GM23338 (cell line): Measurements from ENCODE around the gene RELCH.

ENCODE experiments used
- CREB1 ChIP-seq: fragments of 250-450 bp; sonication (Bioruptor Pico); IDR thresholded peaks from 2 replicates; pipeline ENCODE4 v1.5.0; 2020; ENCODE audit warnings: low read depth, mild to moderate bottlenecking, moderate library complexity
- ETS1 ChIP-seq: IDR thresholded peaks from 2 replicates; pipeline ENCODE4 v1.6.1; 2016; ENCODE audit warnings: antibody characterized with exemption
- EZH2 ChIP-seq: fragments of 200-600 bp; sonication (generic); IDR thresholded peaks from one replicate; pipeline ENCODE4 v1.8.0; 2017; ENCODE audit warnings: antibody characterized with exemption, mild to moderate bottlenecking, low read depth; ENCODE audit not compliant: unreplicated experiment
- EZH2phosphoT487 ChIP-seq: fragments of 200-600 bp; sonication (generic); IDR thresholded peaks from one replicate; pipeline ENCODE4 v1.8.1; 2018; ENCODE audit warnings: antibody characterized with exemption; ENCODE audit not compliant: unreplicated experiment
- JUNB ChIP-seq: IDR thresholded peaks from one replicate; pipeline ENCODE4 v1.6.1; 2016; ENCODE audit warnings: antibody characterized with exemption; ENCODE audit not compliant: unreplicated experiment
- POLR2AphosphoS5 ChIP-seq: IDR thresholded peaks from 2 replicates; pipeline ENCODE4 v1.6.1; 2016; ENCODE audit warnings: antibody characterized with exemption, low read depth
- REST ChIP-seq: IDR thresholded peaks from one replicate; pipeline ENCODE4 v1.6.1; 2018; ENCODE audit warnings: antibody characterized with exemption; ENCODE audit not compliant: unreplicated experiment
- ZNF114 ChIP-seq: fragments of 250-450 bp; sonication (Bioruptor Pico); IDR thresholded peaks from 2 replicates; pipeline ENCODE4 v1.5.0; 2020; ENCODE audit warnings: mild to moderate bottlenecking, moderate library complexity
- TF ChIP-seq, protein P1 (sequence below), 2 experiments: fragments of 200-600 bp in 1 of 2; sonication (generic) in 1 of 2; conservative IDR thresholded peaks; 2 replicates each; pipeline versions ENCODE4 v1.5.1 to v1.6.1; 2016 to 2017; ENCODE audit warnings: antibody characterized with exemption in 2 of 2, low read depth in 2 of 2, mild to moderate bottlenecking in 2 of 2, moderate library complexity in 1 of 2

DNA sequence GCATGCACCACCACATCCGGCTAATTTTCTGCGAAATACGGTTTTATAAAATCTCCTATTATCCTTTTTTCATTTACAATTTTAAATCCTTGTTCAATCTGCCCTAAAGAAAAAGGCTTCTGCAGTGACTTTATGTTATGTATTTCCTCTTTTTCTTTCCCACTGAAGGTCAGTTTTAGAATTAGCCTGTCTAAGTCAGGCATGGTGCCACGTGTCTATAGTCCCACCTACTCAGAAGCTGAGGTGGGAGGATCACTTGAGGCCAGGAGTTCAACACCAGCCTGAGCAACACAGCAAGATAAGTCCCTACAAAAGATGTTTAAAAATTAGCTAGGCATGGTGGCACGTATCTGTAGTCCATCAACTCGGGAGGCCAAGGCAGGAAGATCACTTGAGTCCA is 98.2 kb downstream of the RELCH start:
- TF ChIP-seq, protein P1, sequence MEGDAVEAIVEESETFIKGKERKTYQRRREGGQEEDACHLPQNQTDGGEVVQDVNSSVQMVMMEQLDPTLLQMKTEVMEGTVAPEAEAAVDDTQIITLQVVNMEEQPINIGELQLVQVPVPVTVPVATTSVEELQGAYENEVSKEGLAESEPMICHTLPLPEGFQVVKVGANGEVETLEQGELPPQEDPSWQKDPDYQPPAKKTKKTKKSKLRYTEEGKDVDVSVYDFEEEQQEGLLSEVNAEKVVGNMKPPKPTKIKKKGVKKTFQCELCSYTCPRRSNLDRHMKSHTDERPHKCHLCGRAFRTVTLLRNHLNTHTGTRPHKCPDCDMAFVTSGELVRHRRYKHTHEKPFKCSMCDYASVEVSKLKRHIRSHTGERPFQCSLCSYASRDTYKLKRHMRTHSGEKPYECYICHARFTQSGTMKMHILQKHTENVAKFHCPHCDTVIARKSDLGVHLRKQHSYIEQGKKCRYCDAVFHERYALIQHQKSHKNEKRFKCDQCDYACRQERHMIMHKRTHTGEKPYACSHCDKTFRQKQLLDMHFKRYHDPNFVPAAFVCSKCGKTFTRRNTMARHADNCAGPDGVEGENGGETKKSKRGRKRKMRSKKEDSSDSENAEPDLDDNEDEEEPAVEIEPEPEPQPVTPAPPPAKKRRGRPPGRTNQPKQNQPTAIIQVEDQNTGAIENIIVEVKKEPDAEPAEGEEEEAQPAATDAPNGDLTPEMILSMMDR (conservative IDR thresholded peaks at IDR 0.05; ENCODE audit: low read depth in 2 of 2): no peak
- no peak for TF ChIP-seq EZH2
- TF ChIP-seq ZNF114 (CRISPR knock-in tag): no peak
- TF ChIP-seq REST: no peak
- no peak for TF ChIP-seq POLR2AphosphoS5
- no peak for TF ChIP-seq JUNB
- TF ChIP-seq EZH2phosphoT487: no peak
- no peak for TF ChIP-seq ETS1
- no peak for TF ChIP-seq CREB1
